ENCODE results near the gene SH3RF2.

SH3RF2 gene

GRCh38 chr5:145922059-145922458 is 14.3 kb upstream of the SH3RF2 start:
- no peak for DNase-seq

DNA sequence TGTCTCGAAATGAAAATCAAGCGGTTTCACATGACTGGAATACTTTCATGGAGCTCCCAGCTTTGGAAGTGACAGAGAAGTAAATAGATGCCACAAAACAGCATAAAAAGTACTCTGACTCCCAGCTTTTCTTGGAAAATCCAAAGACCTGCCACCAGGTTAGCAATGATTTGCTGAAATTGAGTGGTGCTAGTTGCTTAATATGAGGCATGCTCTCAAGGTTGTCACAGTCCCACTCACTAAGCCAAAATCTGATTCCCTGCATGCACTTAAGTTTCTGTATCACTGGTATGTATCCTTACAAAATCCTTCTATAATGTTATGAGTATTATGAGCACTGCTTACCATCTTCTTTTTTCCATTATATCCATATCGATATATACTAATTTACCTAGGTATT is 13.0 kb upstream of the SH3RF2 start:
- no peak for DNase-seq

- DNase-seq: no peak
These were observed 11.5 kb upstream of the SH3RF2 start for GRCh38 chr5:145924849-145925248.

GRCh38 chr5:145925353-145925752 is 11.0 kb upstream of the SH3RF2 start:
- DNase-seq: no peak

GRCh38 chr5:145925803-145926202 is 10.6 kb upstream of the SH3RF2 start:
- DNase-seq: no peak

DNA sequence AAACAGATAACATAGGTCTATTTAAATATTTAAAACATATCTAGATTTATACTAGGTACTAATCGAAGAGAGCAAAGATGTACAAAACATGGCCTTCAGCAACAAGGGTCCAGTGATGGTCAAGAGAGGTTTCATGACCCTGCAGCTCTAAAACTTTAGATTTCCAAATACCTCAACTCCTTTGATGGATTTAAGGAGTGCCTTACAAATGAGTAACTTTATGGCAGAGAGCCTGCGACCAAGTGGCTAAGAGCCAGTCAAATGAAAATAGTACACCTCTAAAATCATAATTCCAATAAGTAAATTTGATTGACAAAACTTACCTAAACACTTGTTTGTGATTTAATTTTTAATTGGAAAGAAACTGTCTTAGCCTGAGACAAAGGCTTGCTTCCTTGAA is 4.7 kb upstream of the SH3RF2 start:
- DNase-seq: no peak

DNA sequence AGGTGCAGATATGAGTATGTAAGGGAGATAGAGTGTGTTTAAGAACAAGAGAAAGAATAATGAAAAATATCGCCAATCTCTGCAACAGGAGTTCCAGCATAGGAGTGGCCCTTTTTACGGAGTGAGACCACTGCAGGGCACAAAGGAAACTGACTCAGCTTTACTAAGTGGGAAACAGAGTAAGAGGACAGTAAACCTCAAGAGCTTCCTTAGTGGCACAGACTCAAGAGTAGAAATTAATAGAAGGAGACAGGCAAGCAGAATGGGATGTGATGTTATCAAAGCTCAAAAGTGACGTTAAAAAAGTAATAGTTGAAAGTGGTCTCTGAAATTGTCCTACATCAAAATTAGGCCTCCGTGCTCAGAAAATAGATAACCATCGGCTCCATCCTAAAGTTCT is 2.1 kb upstream of the SH3RF2 start:
- DNase-seq: no peak

DNA sequence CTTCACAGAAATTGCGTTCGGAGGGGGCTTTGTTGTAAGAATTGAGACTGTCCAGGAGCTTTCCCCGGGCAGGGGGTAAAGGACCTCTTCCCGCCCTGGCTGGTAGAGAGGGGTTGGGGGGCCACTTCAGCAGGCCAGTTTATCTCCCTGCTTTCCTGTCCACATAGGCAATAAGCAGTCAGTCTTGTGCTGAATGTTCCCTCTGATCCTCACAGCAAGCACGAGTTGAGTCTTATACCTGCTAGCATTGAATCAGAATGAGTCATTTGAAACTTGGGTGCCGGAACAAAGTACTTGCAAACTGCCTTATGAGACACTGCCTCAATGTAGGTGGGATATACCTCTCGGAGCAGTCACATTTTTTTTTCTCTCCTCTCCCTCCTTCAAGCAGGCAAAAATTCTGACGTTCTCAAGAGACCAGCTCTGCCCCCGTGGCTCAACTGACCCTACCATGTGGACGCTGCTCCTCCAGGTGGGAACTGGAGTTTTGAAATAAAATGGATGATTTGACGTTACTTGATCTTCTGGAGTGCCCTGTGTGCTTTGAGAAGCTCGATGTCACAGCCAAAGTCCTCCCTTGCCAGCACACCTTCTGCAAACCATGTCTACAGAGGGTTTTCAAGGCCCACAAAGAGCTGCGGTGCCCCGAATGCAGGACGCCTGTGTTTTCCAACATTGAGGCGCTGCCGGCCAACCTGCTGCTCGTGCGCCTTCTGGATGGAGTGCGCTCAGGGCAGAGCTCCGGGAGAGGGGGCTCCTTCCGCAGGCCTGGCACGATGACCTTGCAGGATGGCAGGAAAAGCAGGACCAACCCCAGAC is 1.3 kb downstream of the SH3RF2 start:
- no peak for DNase-seq

DNA sequence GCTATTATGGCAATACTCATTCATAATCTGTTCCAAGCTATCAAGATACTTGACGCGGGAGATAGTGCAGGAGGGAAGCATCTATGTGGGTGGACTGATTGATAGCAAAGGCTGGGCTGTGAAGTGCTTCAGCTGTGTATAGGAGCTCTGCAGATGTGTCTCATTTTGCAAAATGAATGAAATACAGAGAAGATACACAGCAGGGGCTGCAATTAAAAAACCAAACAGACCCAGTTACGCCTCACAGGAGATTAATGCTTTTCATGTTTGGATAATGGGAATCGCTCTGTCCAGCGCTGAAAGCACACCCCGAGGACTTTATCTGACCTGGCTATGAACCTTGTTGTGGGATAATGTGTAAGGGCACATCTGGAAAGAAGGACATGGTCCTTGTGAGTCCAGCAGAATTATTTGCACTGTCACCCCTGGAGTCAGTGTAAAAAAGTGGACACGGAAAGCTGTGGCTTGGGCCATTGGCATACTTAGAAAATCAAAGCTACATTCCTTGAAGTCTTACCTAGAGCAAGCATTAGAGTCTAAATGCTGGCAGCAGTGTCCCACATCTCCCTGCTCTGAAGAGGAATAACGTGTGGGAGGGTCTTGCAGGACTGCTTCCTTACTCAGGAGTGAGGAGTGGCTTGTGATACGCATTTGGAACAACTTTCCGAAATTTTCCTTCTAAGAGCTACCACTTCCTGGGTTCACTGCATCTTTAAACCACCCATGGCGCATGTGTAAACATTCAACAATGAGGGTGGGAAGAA is 2.6 kb downstream of the SH3RF2 start:
- DNase-seq: no peak

DNA sequence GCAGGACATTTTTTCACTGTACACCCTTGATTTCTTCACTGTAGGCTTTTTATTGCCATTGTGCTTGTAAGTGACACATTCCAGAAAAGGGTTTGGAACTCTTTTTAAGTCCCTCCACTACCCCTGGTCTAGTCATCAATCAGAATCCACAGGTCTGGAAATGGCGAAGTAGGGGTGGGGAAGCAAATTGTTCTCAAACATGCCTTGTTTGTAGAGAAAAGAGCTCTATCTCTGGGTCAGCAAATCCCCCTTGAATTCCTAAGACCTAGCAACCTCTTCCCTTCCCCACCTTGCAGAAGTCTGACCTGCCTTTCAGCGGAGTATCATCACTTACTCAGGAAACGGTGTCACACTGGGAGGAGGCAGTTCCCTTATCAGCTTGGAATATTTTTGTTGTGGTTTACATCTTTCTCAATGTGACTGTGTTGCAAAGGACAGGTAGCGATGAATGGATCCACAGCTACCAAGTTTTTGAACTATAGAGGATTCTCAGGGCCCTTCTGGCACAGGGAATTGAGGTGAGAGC is 3.2 kb downstream of the SH3RF2 start:
- DNase-seq: no peak

GRCh38 chr5:145941096-145941447 is 4.7 kb downstream of the SH3RF2 start:
- DNase-seq: no peak

- DNase-seq: no peak
These were observed 5.2 kb downstream of the SH3RF2 start for GRCh38 chr5:145941448-145942130.

DNA sequence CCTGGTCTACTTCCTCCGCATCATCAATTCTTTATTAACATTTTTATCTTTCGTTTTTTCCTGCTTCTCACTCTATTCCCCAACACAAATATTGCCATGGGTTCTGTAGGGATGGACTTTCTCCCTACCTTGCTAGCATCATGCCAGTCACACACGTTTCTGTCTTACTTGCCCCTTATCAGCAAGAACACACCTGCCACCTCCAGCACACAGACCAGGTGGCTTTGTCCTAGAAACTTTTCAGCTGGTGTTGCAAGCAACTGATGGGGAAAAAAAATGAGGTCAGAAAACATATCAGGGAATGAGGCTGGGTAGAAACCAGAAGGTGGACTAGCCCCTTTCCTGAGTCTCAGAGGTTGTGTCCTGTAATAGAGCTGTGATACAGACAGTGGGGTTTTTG is 5.8 kb downstream of the SH3RF2 start:
- DNase-seq: no peak

DNA sequence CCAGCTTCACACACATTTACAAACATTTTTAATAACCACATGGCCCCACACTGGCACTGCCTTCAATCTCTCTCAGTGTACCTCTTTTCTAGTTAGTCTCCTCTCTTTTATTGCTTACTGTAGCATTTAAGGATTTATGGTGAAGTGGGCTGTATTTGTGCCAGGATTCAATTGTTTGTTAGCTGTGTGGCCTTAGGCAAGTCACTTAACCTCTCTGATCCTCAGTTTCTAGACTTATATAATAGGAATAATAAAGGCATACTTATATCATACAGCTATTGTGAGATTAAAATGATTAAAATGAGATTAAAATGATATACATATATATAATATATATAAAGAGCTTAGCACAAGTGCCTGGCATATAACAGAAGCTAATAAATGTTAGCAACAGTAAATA is 6.4 kb downstream of the SH3RF2 start:
- DNase-seq: no peak

DNA sequence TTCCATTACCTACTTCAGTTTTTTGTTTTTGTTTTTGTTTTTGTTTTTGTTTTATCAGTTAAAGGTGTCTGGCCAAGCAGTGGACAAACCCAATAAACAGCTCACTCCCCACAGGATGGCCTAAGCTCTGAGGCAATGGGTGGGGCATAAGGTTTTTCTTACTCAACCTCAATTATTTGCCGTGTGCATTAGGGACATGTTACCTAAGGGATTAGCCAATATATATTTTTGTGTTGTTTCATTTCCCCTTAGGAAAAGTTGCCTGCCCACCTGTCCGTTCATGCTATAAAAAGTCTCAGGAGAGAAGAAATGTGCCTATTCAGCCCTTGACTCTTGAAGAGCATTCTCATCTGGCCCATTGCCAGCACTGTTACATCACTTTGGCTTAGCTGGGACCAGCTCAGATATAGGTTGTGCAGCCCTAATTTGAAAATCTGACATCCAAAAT is 7.3 kb downstream of the SH3RF2 start:
- no peak for DNase-seq

- DNase-seq: no peak
These were observed 8.0 kb downstream of the SH3RF2 start for GRCh38 chr5:145944328-145944727.

GRCh38 chr5:145945620-145946111 is 9.3 kb downstream of the SH3RF2 start:
- DNase-seq: no peak

DNA sequence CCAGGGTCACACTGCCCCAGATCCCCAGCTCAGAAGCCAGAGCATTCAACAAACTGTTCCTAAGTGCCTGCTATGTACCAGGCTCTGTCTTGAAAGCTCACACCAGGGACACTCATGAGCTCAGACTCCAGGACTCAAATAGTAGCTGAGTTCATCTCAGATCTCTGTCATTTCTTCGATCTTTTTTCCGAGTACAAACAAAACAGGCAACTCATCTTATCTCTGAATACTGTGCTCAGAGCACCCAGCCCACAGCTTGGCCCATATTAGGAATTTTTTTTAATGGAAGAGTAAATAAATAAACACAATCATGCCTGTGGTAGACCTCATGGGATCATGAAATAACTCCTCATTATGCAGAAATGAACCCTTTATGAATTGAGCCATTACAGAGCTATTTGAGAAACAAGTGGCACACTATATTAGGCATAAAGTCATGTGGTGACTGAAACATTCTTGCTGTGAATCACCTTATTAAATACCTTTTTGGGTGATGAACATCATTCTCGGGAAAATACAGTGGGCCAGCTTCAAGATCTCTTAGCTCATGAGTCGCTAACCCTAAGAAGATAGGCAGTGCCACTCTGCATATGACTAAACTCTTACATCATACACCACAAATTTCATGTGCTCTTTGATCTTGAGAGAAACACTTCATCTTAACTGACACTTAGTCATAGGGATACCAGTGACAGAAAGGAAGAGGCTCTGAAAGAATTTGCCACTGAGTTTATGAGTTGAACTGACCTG is 9.9 kb downstream of the SH3RF2 start:
- no peak for DNase-seq

DNA sequence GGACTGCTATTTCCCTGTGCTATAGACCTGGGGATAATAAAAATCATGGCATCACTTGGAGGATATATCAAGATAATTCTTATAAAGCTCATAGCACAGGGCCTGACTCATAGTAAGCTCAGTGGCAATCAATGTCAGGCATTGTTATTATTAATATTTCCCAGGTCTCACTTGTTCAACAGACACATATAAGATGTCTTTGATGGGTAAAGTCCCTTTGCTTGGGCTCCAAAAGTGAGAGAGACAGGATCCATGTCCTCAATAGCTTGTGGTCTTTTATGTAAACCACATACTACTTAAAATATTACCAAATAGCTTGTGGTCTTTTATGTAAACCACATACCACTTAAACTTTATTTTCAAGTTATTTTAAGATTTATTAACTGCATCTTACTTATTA is 11.2 kb downstream of the SH3RF2 start:
- no peak for DNase-seq

DNA sequence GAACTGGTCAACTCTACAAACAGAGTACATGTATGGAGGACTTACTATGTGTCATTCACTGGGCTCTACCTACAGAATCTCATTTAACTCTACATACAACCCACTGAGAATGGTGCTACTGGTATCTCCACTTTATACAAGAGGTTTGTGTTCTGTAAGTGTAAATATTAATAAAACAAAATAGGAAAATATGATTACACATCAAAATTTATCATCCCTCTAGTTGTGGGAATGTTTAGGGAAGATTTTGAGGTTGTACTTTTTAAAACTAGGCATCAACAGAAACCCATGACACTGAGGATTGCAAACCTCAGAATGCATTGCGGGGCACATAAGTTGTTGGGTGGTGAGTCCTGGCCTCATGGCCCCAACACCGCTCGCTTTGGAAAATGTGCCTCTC is 11.7 kb downstream of the SH3RF2 start:
- DNase-seq: no peak

GRCh38 chr5:145948921-145949320 is 12.5 kb downstream of the SH3RF2 start:
- no peak for DNase-seq

- DNase-seq: no peak
These were observed 13.1 kb downstream of the SH3RF2 start for GRCh38 chr5:145949474-145949873.

GRCh38 chr5:145951071-145951470 is 14.7 kb downstream of the SH3RF2 start:
- DNase-seq: no peak

Data from NCI-H187 treated with DMSO at 0.1 percent for 48 hours (cell line).